MCF 10A (cell line): ENCODE data around the gene GHSR. TPM values are rescaled to one million over a fixed set of nuclear protein-coding genes. Genes with fewer than 3 reads are reported as not detected.

Source experiments
- BruUV-seq: library from RNA; stranded (reverse); fragments of 400-500 nt; replicated peaks from 2 replicates; lab custom pipeline; 2021; lab: Mats Ljungman, UMichigan
- CTCF ChIA-PET: fragments of 300-600 bp; sonication (Branson Sonifier 250); formaldehyde crosslinking; extraction: SDS; loops from one replicate; lab custom pipeline; 2021; ENCODE audit warnings: antibody characterized with exemption, inconsistent platforms; lab: Yijun Ruan, JAX
- POLR2A ChIA-PET: fragments of 300-600, 350-650 bp; sonication (Branson Sonifier 250); formaldehyde crosslinking; extraction: SDS; loops from one replicate; lab custom pipeline; 2020; ENCODE audit warnings: antibody characterized with exemption, inconsistent platforms; lab: Yijun Ruan, JAX
- DNase-seq: peaks from one replicate; pipeline ENCODE4 v3.0.0-alpha.2; 2018; ENCODE audit not compliant: unreplicated experiment
- H3K27ac Mint-ChIP-seq: one replicate; pipeline ENCODE4 v1.8.0; 2022; ENCODE audit warnings: mild to moderate bottlenecking, low read depth, mixed read lengths; ENCODE audit not compliant: unreplicated experiment
- H3K27me3 Mint-ChIP-seq: one replicate; pipeline ENCODE4 v1.8.0; 2022; ENCODE audit warnings: mixed read lengths; ENCODE audit not compliant: insufficient read depth, unreplicated experiment
- H3K36me3 Mint-ChIP-seq: one replicate; pipeline ENCODE4 v1.8.0; 2022; ENCODE audit warnings: mild to moderate bottlenecking, moderate library complexity, mixed read lengths; ENCODE audit not compliant: insufficient read depth, unreplicated experiment
- H3K4me1 Mint-ChIP-seq: one replicate; pipeline ENCODE4 v1.8.0; 2022; ENCODE audit warnings: mixed read lengths; ENCODE audit not compliant: insufficient read depth, unreplicated experiment
- H3K4me3 Mint-ChIP-seq: one replicate; pipeline ENCODE4 v1.8.0; 2022; ENCODE audit warnings: mild to moderate bottlenecking, moderate library complexity, mixed read lengths; ENCODE audit not compliant: unreplicated experiment
- H3K9me3 Mint-ChIP-seq: one replicate; pipeline ENCODE4 v1.8.0; 2022; ENCODE audit warnings: mixed read lengths; ENCODE audit not compliant: unreplicated experiment
- intact Hi-C: fragments of 100-400 bp; cut with micrococcal nuclease; formaldehyde crosslinking; loops from 2 replicates; pipeline ENCODE4 v1.14.1; 2022
- total RNA-seq: library from RNA; stranded (reverse); gene quantifications from 2 replicates; pipeline ENCODE4 v1.2.3, GENCODE V29; 2022
- TF ChIP-seq, protein P1 (sequence below): fragments of 200-600 bp; IDR thresholded peaks from one replicate; pipeline ENCODE4 v1.8.0; 2022; ENCODE audit warnings: antibody characterized with exemption, mild to moderate bottlenecking; ENCODE audit not compliant: unreplicated experiment

GHSR gene
- total RNA-seq, 1 experiment from 2014 or later = not detected

DNA sequence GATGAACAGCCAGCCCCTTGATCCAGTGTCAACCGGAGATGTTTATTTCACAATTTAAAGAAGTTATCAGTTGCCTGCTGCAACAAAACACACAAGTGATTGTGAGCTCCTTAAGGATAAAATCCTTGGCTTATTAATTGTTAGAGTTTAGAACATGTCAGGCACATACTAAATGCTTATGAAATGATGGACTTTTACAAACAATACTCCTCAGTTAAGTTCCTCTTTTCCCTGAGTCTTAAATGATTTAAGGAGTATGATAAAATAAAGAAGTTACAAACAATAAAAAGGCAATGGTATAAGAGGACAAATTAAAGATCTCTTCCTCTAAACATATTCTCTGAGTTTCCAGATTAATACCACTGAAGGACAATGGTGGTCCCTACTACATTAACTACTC, 5.7 kb downstream of the GHSR start:
- Mint-ChIP-seq H3K27ac (no peak overlapping the region), H3K27me3 (peaks cover 10% of the 10 kb centered on the region), H3K4me1 (no peaks in the 10 kb centered on the region), H3K36me3 (no peaks in the 10 kb centered on the region), H3K9me3 (peaks cover 8% of the 10 kb centered on the region), H3K4me3 (no peak overlapping the region)
- TF ChIP-seq, protein P1, sequence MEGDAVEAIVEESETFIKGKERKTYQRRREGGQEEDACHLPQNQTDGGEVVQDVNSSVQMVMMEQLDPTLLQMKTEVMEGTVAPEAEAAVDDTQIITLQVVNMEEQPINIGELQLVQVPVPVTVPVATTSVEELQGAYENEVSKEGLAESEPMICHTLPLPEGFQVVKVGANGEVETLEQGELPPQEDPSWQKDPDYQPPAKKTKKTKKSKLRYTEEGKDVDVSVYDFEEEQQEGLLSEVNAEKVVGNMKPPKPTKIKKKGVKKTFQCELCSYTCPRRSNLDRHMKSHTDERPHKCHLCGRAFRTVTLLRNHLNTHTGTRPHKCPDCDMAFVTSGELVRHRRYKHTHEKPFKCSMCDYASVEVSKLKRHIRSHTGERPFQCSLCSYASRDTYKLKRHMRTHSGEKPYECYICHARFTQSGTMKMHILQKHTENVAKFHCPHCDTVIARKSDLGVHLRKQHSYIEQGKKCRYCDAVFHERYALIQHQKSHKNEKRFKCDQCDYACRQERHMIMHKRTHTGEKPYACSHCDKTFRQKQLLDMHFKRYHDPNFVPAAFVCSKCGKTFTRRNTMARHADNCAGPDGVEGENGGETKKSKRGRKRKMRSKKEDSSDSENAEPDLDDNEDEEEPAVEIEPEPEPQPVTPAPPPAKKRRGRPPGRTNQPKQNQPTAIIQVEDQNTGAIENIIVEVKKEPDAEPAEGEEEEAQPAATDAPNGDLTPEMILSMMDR = no peak
- intact Hi-C loops = no loop called here
- no peak for DNase-seq
- ChIA-PET CTCF (no interaction called here), POLR2A (interaction anchor here (0.6 kb wide), 1 partner anchor 63 kb away, joined by 3 read pairs; no protein-coding TSS in a partner anchor)
- no TSS peak for BruUV-seq

DNA sequence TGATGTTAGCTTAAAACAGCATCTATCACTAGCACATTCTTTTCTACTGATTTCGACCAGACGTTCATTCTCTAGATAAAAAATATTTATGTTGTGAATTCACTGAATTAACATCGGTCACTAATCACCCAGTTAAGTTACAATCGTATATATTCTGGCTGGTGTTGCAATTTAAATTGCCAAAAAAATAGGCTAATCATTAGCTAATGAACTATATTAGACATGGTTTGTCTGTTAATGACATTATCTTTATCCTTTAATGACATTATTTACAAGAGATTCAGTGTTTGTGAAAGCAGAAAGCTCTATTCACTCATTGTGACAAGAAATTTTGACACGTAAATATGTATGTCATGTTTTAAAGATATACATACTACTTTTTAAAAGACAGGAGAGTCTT, 6.7 kb downstream of the GHSR start:
- Mint-ChIP-seq H3K27me3 (no peaks in the 10 kb centered on the region), H3K4me3 (no peak overlapping the region), H3K36me3 (no peaks in the 10 kb centered on the region), H3K27ac (no peak overlapping the region), H3K9me3 (no peaks in the 10 kb centered on the region), H3K4me1 (no peaks in the 10 kb centered on the region)
- intact Hi-C loops = no loop called here
- TF ChIP-seq, protein P1 = no peak
- no TSS peak for BruUV-seq
- ChIA-PET CTCF (interaction anchor here (0.7 to 1.9 kb wide), 3 partner anchors 20 to 407 kb away, joined by 3 to 11 read pairs (median 4); no protein-coding TSS in a partner anchor), POLR2A (no interaction called here)
- DNase-seq = no peak

DNA sequence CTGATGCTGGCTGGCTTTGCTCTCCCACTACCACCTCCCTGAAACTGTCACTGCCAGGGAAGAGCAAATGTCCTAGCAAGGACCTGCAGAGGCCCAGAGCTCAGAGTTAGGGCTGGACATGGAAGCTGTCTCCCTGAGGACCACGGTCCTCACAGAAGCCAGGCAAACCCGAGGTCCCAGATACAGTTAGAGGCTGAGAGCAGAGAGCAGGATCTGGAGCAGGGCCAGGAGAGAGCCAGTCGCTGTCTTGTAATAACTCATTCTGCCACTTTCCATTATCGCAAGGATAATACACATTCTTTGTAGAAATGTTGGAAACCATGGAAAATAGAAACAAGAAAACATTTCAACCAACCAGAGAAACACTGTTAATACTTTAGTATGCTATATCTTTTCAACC, 10.1 kb downstream of the GHSR start:
- peaks cover 9% of the 10 kb centered on the region for H3K9me3 Mint-ChIP-seq
- no peak overlapping the region for H3K4me3 Mint-ChIP-seq
- intact Hi-C loops = no loop called here
- TF ChIP-seq, protein P1 = no peak
- no TSS peak for BruUV-seq
- ChIA-PET POLR2A (interaction anchor here (0.6 to 0.7 kb wide), 2 partner anchors 14 to 78 kb away, joined by 3 to 4 read pairs; no protein-coding TSS in a partner anchor), CTCF (interaction anchor here (0.7 to 4.3 kb wide), 2 partner anchors 23 to 35 kb away, joined by 3 to 16 read pairs; no protein-coding TSS in a partner anchor)
- no peaks in the 10 kb centered on the region for H3K36me3 Mint-ChIP-seq
- DNase-seq = no peak
- no peak overlapping the region for H3K27ac Mint-ChIP-seq
- H3K4me1 Mint-ChIP-seq = no peaks in the 10 kb centered on the region
- H3K27me3 Mint-ChIP-seq = no peaks in the 10 kb centered on the region

DNA sequence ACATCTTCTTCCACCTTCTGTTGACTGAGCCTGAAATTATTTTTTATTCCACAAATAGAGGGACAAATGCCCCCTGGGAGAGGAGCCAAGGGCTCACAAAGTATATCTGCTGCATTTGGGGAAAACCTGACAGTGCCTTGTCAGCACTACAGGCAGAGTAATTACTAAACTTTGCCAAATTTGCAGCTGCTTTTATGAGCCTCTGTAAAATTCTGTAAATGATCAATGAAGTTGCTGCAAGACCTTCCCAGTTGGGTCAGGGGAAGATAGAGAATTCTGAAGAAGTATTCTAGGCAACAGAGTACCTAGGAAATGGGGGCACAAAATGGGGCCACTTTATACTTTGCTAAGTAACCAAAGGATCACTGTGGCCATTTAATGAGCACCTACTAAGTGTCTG, 10.5 kb downstream of the GHSR start:
- ChIA-PET POLR2A (interaction anchor here (0.6 to 0.7 kb wide), 2 partner anchors 13 to 77 kb away, joined by 3 to 4 read pairs; no protein-coding TSS in a partner anchor), CTCF (interaction anchor here (0.7 to 4.3 kb wide), 2 partner anchors 23 to 36 kb away, joined by 3 to 16 read pairs; no protein-coding TSS in a partner anchor)
- no peaks in the 10 kb centered on the region for H3K4me1 Mint-ChIP-seq
- H3K36me3 Mint-ChIP-seq = no peaks in the 10 kb centered on the region
- BruUV-seq = no TSS peak
- H3K9me3 Mint-ChIP-seq = peaks cover 10% of the 10 kb centered on the region
- no peak overlapping the region for H3K27ac Mint-ChIP-seq
- H3K4me3 Mint-ChIP-seq = no peak overlapping the region
- TF ChIP-seq, protein P1 = no peak
- DNase-seq = no peak
- intact Hi-C loops = no loop called here
- no peaks in the 10 kb centered on the region for H3K27me3 Mint-ChIP-seq
